ENCODE results near the gene GCSAM.

GRCh38 chr3:112097378-112097777 lies 35.7 kb downstream of the GCSAM start:
- TF ChIP-seq CTCF (IDR thresholded peaks at IDR 0.05) (no peak), POLR2AphosphoS5 (IDR thresholded peaks at IDR 0.05) (peak; percentile 86)
